CD14-positive monocyte (primary cell): ENCODE data around the gene NAT16. TPM values are rescaled to one million over a fixed set of nuclear protein-coding genes. Genes with fewer than 3 reads are reported as not detected.
A peak's percentile ranks its signal among the peaks of the same experiment; 100 is the strongest.

Experiments
- DNase-seq, 3 donors: peaks; one replicate each; pipeline ENCODE4 v3.0.0-alpha.2; 2011 to 2022
- H2AFZ ChIP-seq: 2 replicates; pipeline ENCODE4 v1.6.0; 2012; ENCODE audit warnings: mild to moderate bottlenecking, low read depth, low read length, inconsistent platforms; ENCODE audit not compliant: insufficient read depth, poor library complexity, severe bottlenecking
- H3K27ac ChIP-seq, 2 donors: 1 replicate in 1 of 2; 2 replicates in 1 of 2; pipeline ENCODE4 v1.5.1; 2012 to 2013; ENCODE audit warnings: low read length in 2 of 2, control low read depth in 1 of 2, inconsistent platforms in 1 of 2, low read depth in 1 of 2, mild to moderate bottlenecking in 1 of 2
- H3K27me3 ChIP-seq, 2 donors: one replicate each; pipeline versions ENCODE4 v1.6.0 to v1.6.1; 2011 to 2013; ENCODE audit warnings: low read length in 2 of 2; ENCODE audit not compliant: control insufficient read depth in 2 of 2, insufficient read depth in 2 of 2
- H3K36me3 ChIP-seq, 2 donors: replicated peaks in 1 of 2; 1 replicate in 1 of 2; 2 replicates in 1 of 2; pipeline versions ENCODE4 v1.5.1 to v1.6.1; 2012 to 2013; ENCODE audit warnings: low read length in 2 of 2, control low read depth in 1 of 2, inconsistent platforms in 1 of 2, mild to moderate bottlenecking in 1 of 2; ENCODE audit not compliant: insufficient read depth in 2 of 2, control insufficient read depth in 1 of 2
- H3K4me1 ChIP-seq, 2 donors: 1 replicate in 1 of 2; 2 replicates in 1 of 2; pipeline versions ENCODE4 v1.5.1 to v1.6.1; 2012 to 2013; ENCODE audit warnings: low read length in 2 of 2, control low read depth in 1 of 2, inconsistent platforms in 1 of 2, mild to moderate bottlenecking in 1 of 2, moderate library complexity in 1 of 2; ENCODE audit not compliant: insufficient read depth in 2 of 2, control insufficient read depth in 1 of 2
- H3K4me2 ChIP-seq: replicated peaks from 2 replicates; pipeline ENCODE3; 2012; ENCODE audit warnings: low read length, moderate library complexity, mild to moderate bottlenecking; ENCODE audit not compliant: poor library complexity, severe bottlenecking; ENCODE audit errors: extremely low read depth
- H3K4me3 ChIP-seq, 3 experiments: fragments of 200-600 bp in 1 of 3; sonication (generic) in 1 of 3; replicated peaks in 1 of 3; 1 replicate in 2 of 3; 2 replicates in 1 of 3; pipeline ENCODE4 v1.5.1; 2011 to 2013; ENCODE audit warnings: low read length in 3 of 3, mild to moderate bottlenecking in 3 of 3, control low read depth in 2 of 3, low read depth in 2 of 3, inconsistent platforms in 1 of 3, moderate library complexity in 1 of 3
- H3K79me2 ChIP-seq: 2 replicates; pipeline ENCODE4 v1.6.0; 2012; ENCODE audit warnings: mild to moderate bottlenecking, control low read depth, inconsistent platforms, low read length, moderate library complexity; ENCODE audit not compliant: insufficient read depth
- H3K9ac ChIP-seq: 2 replicates; pipeline ENCODE4 v1.6.0; 2017; ENCODE audit warnings: low read length, mild to moderate bottlenecking; ENCODE audit not compliant: insufficient read depth, poor library complexity, severe bottlenecking
- H3K9me3 ChIP-seq, 2 donors: replicated peaks in 1 of 2; 1 replicate in 1 of 2; 2 replicates in 1 of 2; pipeline versions ENCODE4 v1.5.1 to v1.6.1; 2012 to 2013; ENCODE audit warnings: low read length in 2 of 2, control low read depth in 1 of 2; ENCODE audit not compliant: control insufficient read depth in 1 of 2, insufficient read depth in 1 of 2
- H4K20me1 ChIP-seq: 2 replicates; pipeline ENCODE4 v1.6.0; 2012; ENCODE audit warnings: mild to moderate bottlenecking, low read length, control low read depth, moderate library complexity; ENCODE audit not compliant: insufficient read depth
- H3K27ac Mint-ChIP-seq, 7 donors: one replicate each; pipeline ENCODE4 v1.8.0; 2020; ENCODE audit warnings: mild to moderate bottlenecking in 7 of 7, mixed read lengths in 7 of 7, moderate library complexity in 6 of 7, inconsistent platforms in 2 of 7
- H3K27me3 Mint-ChIP-seq, 3 donors: one replicate each; pipeline ENCODE4 v1.8.0; 2021 to 2022; ENCODE audit warnings: low read depth in 3 of 3, mild to moderate bottlenecking in 3 of 3, mixed read lengths in 3 of 3, moderate library complexity in 3 of 3, inconsistent platforms in 1 of 3
- H3K36me3 Mint-ChIP-seq, 2 donors: one replicate each; pipeline ENCODE4 v1.8.0; 2020; ENCODE audit warnings: mixed read lengths in 2 of 2, inconsistent platforms in 1 of 2, mild to moderate bottlenecking in 1 of 2
- H3K4me1 Mint-ChIP-seq: one replicate; pipeline ENCODE4 v1.8.0; 2020; ENCODE audit warnings: mild to moderate bottlenecking, mixed read lengths
- H3K4me3 Mint-ChIP-seq, 2 donors: one replicate each; pipeline ENCODE4 v1.8.0; 2020; ENCODE audit warnings: mild to moderate bottlenecking in 2 of 2, mixed read lengths in 2 of 2, moderate library complexity in 1 of 2
- H3K9me3 Mint-ChIP-seq, 7 donors: one replicate each; pipeline ENCODE4 v1.8.0; 2020 to 2022; ENCODE audit warnings: mixed read lengths in 7 of 7, mild to moderate bottlenecking in 6 of 7, moderate library complexity in 6 of 7, inconsistent platforms in 2 of 7
- WGBS: methylation state at CpG from one replicate; pipeline ENCODE4 v1.1.5; 2013; ENCODE audit warnings: missing lambda C conversion rate; ENCODE audit not compliant: insufficient coverage; 5-methylcytosine and 5-hydroxymethylcytosine counted together
- intact Hi-C, 2 donors: fragments of 100-400 bp; cut with micrococcal nuclease; formaldehyde crosslinking; loops; one replicate each; pipeline versions ENCODE4 v1.15.0 to v1.15.1; 2023
- polyA plus RNA-seq, 3 donors: library from polyadenylated mRNA; depleted of rRNA in 1 of 3; unstranded in 2 of 3; stranded (reverse) in 1 of 3; fragments of 300-500 nt in 2 of 3; fragments of >200 nt in 1 of 3; fragmentation: Illumina TruSeq in 2 of 3; gene quantifications; 1 replicate in 2 of 3; 2 replicates in 1 of 3; pipeline ENCODE4 v1.2.3, GENCODE V29; 2012 to 2021
- TF ChIP-seq, protein P1 (sequence below): fragments of 200-600 bp; IDR thresholded peaks from one replicate; pipeline ENCODE4 v1.8.0; 2022; ENCODE audit warnings: antibody characterized with exemption, mild to moderate bottlenecking

Gene NAT16
- polyA plus RNA-seq, 3 donors = not detected

DNA sequence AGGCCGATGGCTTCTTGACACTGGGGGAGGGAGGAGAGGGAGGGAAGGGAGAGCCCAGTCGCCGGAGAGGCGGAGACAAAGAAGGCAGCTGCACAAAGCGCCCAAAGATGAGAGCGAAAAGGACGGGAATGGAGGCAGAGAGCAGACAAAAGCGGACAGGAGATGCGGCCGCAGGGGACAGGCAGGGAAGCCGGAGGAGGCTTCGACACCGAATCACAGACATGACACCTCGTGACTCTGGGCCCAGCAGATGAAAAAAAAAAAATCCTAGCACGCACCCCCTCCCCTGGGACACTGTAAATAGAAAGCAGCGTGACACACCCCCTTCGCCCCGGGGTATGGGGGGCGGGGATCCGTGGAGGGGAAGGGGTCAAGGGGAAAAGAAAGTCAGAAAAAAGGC, 976 bp downstream of the NAT16 start:
- Mint-ChIP-seq H3K27me3 (peaks cover 80 to 89% (median 86%) of the 10 kb centered on the region in 3 donors), H3K27ac (no peak overlapping the region), H3K4me3 (peak overlapping the region in 1 of 2 donors; percentile 76), H3K4me1 (peaks cover 12% of the 10 kb centered on the region), H3K9me3 (peaks cover 4 to 29% (median 15%) of the 10 kb centered on the region in 7 donors), H3K36me3 (peaks cover 2 to 6% of the 10 kb centered on the region in 2 donors)
- intact Hi-C loops = no loop called here
- Histone ChIP-seq H3K9ac (no peak overlapping the region), H3K4me1 (peaks cover 3 to 4% of the 10 kb centered on the region in 2 donors), H3K36me3 (no peaks in the 10 kb centered on the region), H3K27me3 (peaks cover 56 to 83% of the 10 kb centered on the region in 2 donors), H4K20me1 (no peaks in the 10 kb centered on the region), H3K9me3 (peaks cover under 1 to 22% of the 10 kb centered on the region in 2 donors), H2AFZ (no peak overlapping the region), H3K4me2 (no peak overlapping the region), H3K4me3 (no peak overlapping the region), H3K27ac (no peak overlapping the region), H3K79me2 (no peaks in the 10 kb centered on the region)
- DNase-seq = no peak
- 2% methylated on average over 10 of the region's 20 CpGs for WGBS
- TF ChIP-seq, protein P1, sequence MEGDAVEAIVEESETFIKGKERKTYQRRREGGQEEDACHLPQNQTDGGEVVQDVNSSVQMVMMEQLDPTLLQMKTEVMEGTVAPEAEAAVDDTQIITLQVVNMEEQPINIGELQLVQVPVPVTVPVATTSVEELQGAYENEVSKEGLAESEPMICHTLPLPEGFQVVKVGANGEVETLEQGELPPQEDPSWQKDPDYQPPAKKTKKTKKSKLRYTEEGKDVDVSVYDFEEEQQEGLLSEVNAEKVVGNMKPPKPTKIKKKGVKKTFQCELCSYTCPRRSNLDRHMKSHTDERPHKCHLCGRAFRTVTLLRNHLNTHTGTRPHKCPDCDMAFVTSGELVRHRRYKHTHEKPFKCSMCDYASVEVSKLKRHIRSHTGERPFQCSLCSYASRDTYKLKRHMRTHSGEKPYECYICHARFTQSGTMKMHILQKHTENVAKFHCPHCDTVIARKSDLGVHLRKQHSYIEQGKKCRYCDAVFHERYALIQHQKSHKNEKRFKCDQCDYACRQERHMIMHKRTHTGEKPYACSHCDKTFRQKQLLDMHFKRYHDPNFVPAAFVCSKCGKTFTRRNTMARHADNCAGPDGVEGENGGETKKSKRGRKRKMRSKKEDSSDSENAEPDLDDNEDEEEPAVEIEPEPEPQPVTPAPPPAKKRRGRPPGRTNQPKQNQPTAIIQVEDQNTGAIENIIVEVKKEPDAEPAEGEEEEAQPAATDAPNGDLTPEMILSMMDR = no peak

DNA sequence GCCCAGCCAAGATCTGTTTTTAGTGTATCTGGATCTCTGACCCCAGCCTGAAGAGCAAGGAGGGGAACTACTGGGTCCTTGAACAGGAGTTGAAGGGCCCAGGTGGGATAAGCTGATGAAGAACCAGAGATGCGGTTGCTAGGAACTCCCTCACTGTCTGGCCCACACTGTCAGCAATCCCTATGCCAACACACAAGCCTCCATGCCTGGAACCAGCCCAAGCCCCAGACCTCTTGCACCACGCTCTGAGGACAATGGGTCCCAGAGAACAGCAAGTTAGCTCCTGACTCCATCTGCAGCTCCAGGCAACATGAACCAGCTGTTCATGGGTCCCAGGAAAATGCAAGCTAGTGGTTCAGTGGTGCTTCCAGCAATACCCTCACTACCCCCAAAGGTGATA, 2.4 kb downstream of the NAT16 start:
- no peak for DNase-seq
- H3K4me3 Mint-ChIP-seq = peak overlapping the region in 1 of 2 donors; percentile 76
- TF ChIP-seq, protein P1 = no peak
- Histone ChIP-seq H3K79me2 (no peaks in the 10 kb centered on the region), H3K36me3 (no peaks in the 10 kb centered on the region), H3K4me3 (no peak overlapping the region), H3K9me3 (peaks cover 5 to 35% of the 10 kb centered on the region in 2 donors), H3K4me1 (peaks cover 16% of the 10 kb centered on the region in 2 donors), H4K20me1 (no peaks in the 10 kb centered on the region), H2AFZ (no peak overlapping the region), H3K9ac (no peak overlapping the region), H3K4me2 (no peak overlapping the region), H3K27ac (no peak overlapping the region), H3K27me3 (peaks cover 67 to 95% of the 10 kb centered on the region in 2 donors)
- H3K9me3 Mint-ChIP-seq = peaks cover 9 to 41% (median 24%) of the 10 kb centered on the region in 7 donors
- H3K27ac Mint-ChIP-seq = no peak overlapping the region
- peaks cover 24% of the 10 kb centered on the region for H3K4me1 Mint-ChIP-seq
- intact Hi-C loops = no loop called here
- WGBS = 90% methylated on average over 2 of the region's 2 CpGs
- peaks cover 93 to 100% (median 98%) of the 10 kb centered on the region in 3 donors for H3K27me3 Mint-ChIP-seq
- H3K36me3 Mint-ChIP-seq = peaks cover 5 to 12% of the 10 kb centered on the region in 2 donors
